ENCODE data around the gene PRSS21. TPM values are rescaled to one million over a fixed set of nuclear protein-coding genes. Genes with fewer than 3 reads are reported as not detected.

Gene PRSS21
- total and polyA plus RNA-seq, 10 of the 15 experiments (the other 5 are each of a cell fraction or from before 2014, with no cell fraction given) = 5.3 to 73.4 (median 40.1) TPM; not detected in 1

GRCh38 chr16:2792940-2793339 is 24.1 kb upstream of the PRSS21 start:
- no peak overlapping the region for H3K27ac ChIP-seq (ENCODE audit: control insufficient read depth, insufficient read depth)
- SMC1A ChIA-PET (ENCODE audit: uncharacterized antibody, unreplicated experiment) = no interaction called here
- H4K20me1 ChIP-seq (ENCODE audit: control insufficient read depth, insufficient read depth) = no peaks in the 10 kb centered on the region
- TF ChIP-seq SMAD1 (IDR thresholded peaks at IDR 0.05; ENCODE audit: low read depth, partially characterized antibody) (no peak), SPI1 (IDR thresholded peaks at IDR 0.05; ENCODE audit: borderline replicate concordance, insufficient read depth, low read depth, low read length) (no peak), NRF1 (conservative IDR thresholded peaks at IDR 0.05; ENCODE audit: low read depth, low read length) (no peak), REST (IDR thresholded peaks at IDR 0.05; ENCODE audit: low read depth, low read length) (no peak), EZH2 (IDR thresholded peaks at IDR 0.05; ENCODE audit: borderline replicate concordance, control insufficient read depth, low read depth, low read length) (no peak), CTCF (IDR thresholded peaks at IDR 0.05 in 2 of 3, conservative IDR thresholded peaks at IDR 0.05 in 1 of 3; ENCODE audit: control insufficient read depth in 2 of 3, extremely low read depth in 1 of 3, insufficient read depth in 1 of 3, low read depth in 3 of 3, low read length in 3 of 3) (no peak), CEBPZ (IDR thresholded peaks at IDR 0.05; ENCODE audit: low read depth, low read length) (no peak), JUND (IDR thresholded peaks at IDR 0.05; ENCODE audit: low read depth, low read length) (no peak), CREM (IDR thresholded peaks at IDR 0.05; ENCODE audit: low read depth) (no peak), ZNF622 (IDR thresholded peaks at IDR 0.05) (no peak), ZZZ3 (IDR thresholded peaks at IDR 0.05; ENCODE audit: control insufficient read depth, insufficient read length, low read depth) (no peak), SMARCA5 (IDR thresholded peaks at IDR 0.05) (no peak), KDM1A (IDR thresholded peaks at IDR 0.05; ENCODE audit: borderline replicate concordance) (no peak), CHD2 (IDR thresholded peaks at IDR 0.05; ENCODE audit: borderline replicate concordance, low read depth, low read length) (no peak), MEF2B (IDR thresholded peaks at IDR 0.05; ENCODE audit: partially characterized antibody, poor library complexity, severe bottlenecking) (no peak), PAX8 (IDR thresholded peaks at IDR 0.05) (no peak)
- BruUV-seq (replicated peaks) = no TSS peak
- no peak overlapping the region for H2AFZ ChIP-seq (ENCODE audit: control insufficient read depth, low read depth, low read length)
- no peak for DNase-seq (ENCODE audit: low read depth, low spot score)
- H3K4me1 ChIP-seq (ENCODE audit: control insufficient read depth, insufficient read depth, low read length) = no peaks in the 10 kb centered on the region
- RAD21 ChIA-PET (ENCODE audit: unreplicated experiment) = no interaction called here
- intact Hi-C loops (cut with micrococcal nuclease; ENCODE audit: unreplicated experiment) = no loop called here
- CTCF ChIA-PET = no interaction called here
- no peaks in the 10 kb centered on the region for H3K36me3 ChIP-seq (ENCODE audit: control insufficient read depth in 2 of 2, insufficient read depth in 2 of 2, low read length in 1 of 2)
- POLR2A ChIA-PET = no interaction called here
- WGBS (ENCODE audit: insufficient coverage, insufficient replicate concordance, low lambda C conversion rate, missing lambda C conversion rate) = 63% methylated on average over 10 of the region's 10 CpGs
- H3K4me3 ChIP-seq = no peak overlapping the region
- ATAC-seq = no peak
- H3K4me2 ChIP-seq (ENCODE audit: control insufficient read depth, insufficient read depth) = no peak overlapping the region
- FAIRE-seq = no peak
- peaks cover 0 to 5% of the 10 kb centered on the region in 2 experiments; a peak in 3 of 4 replicates for H3K27me3 ChIP-seq (replicated peaks in 1 of 2; ENCODE audit: control insufficient read depth in 2 of 2, insufficient read depth in 2 of 2, low read length in 1 of 2)
- no peak overlapping the region for H3K9ac ChIP-seq (ENCODE audit: control insufficient read depth, insufficient read depth, low read length)
- no peaks in the 10 kb centered on the region for H3K9me3 ChIP-seq (replicated peaks; ENCODE audit: control insufficient read depth, insufficient read depth, low read length)
- H3K79me2 ChIP-seq (ENCODE audit: control insufficient read depth, insufficient read depth, low read length) = no peaks in the 10 kb centered on the region
- in situ Hi-C loops (cut with MboI) = no loop called here

Data from GM12878 (cell line).